ENCODE measurements around the gene EDRF1. TPM values are rescaled to one million over a fixed set of nuclear protein-coding genes. Genes with fewer than 3 reads are reported as not detected.

Gene EDRF1, protein sequence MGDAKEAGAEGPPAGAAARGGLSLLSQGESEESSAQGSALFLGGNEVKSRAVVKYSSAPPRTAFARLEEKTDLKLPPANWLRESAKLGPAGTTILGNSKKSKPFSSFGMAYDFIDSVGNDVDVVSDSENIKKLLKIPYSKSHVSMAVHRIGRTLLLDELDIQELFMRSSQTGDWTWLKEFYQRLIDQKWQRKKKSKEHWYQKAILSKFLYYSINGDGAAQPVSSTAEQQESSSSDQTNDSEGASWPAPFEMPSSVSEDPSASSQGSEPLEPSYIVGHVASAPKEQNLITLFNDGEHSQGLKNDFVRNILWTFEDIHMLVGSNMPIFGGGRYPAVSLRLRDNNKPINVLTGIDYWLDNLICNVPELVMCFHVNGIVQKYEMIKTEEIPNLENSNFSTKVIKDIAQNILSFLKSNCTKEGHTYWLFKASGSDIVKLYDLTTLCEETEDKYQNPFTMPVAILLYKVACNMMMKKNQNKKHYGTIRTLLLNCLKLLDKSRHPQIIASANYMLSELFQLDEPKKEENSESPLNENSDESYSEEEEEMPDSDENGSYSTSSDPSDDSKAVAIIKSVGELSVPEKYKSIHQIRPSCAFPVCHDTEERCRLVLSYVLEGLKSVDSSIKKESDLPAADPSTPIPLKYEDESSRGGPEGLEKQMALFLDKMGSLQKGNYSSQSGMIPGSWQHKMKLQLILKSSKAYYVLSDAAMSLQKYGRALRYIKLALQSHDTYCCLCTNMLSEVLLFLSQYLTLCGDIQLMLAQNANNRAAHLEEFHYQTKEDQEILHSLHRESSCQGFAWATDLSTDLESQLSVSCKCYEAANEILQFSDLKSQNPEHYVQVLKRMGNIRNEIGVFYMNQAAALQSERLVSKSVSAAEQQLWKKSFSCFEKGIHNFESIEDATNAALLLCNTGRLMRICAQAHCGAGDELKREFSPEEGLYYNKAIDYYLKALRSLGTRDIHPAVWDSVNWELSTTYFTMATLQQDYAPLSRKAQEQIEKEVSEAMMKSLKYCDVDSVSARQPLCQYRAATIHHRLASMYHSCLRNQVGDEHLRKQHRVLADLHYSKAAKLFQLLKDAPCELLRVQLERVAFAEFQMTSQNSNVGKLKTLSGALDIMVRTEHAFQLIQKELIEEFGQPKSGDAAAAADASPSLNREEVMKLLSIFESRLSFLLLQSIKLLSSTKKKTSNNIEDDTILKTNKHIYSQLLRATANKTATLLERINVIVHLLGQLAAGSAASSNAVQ
- 21.2 TPM for polyA plus RNA-seq (2012; ENCODE audit: low read depth, missing spikeins)

DNA sequence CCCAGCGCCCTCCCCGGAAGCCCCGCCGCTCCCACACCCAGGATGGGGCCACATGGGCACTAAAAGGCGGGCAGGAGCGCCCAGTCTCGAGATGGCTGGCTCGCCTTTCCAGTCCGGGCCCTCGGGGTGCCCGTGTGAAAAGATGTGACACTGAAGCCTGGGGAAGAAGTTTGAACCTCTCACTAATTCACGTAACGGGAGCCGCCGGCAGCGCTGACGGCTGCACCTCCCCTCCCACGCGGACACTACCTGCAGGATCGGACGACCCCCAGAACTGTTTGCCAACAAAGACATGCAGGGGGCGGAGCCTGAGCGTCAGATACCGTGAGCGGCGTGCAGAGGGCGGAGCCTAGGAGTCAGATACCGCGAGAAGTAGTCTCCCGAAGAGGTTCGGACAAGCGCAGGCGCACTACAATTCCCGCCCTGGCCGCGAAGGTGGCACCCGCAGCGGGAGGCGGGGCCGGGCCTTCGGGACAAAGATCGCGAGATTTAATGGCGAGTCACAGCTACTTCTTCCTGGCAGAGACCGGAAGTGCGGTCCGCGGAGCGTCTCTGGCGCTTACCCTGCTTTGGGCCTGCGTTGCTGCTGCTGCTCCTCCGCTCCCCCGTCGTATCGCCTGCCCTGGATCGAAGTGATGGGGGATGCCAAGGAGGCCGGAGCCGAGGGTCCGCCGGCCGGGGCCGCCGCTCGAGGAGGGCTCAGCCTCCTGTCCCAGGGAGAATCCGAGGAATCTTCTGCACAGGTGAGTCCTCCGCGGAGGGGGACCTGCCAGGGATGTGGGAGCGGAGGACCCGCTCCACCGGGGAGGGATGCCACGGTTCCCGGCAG, at the start of gene EDRF1:
EDRF1 (plus strand) TSS at position 537 of the 829 bp plus-strand sequence; CDS start at position 636, 99 bp downstream.
- FAIRE-seq (peak; percentile 99), DNase-seq (ENCODE audit: insufficient read length, low spot score) (peak; percentile 78)
- TF ChIP-seq POLR2A (IDR thresholded peaks at IDR 0.05; ENCODE audit: low read depth, low read length) = peak; percentile 96
- no peak for TF ChIP-seq PAX5 (IDR thresholded peaks at IDR 0.05; ENCODE audit: insufficient read depth, low read length, severe bottlenecking)
- peak; percentile 38 for TF ChIP-seq SPI1 (IDR thresholded peaks at IDR 0.05; ENCODE audit: low read depth, low read length)
- TF ChIP-seq POU2F2 (IDR thresholded peaks at IDR 0.05; ENCODE audit: low read depth, low read length) = no peak
- peak; percentile 81; the same call in 1 of the 2 replicates for TF ChIP-seq TAF1 (IDR thresholded peaks at IDR 0.05; ENCODE audit: low read depth, low read length)
- peak; percentile 96 for TF ChIP-seq POLR2AphosphoS5 (IDR thresholded peaks at IDR 0.05; ENCODE audit: low read depth, low read length)

DNA sequence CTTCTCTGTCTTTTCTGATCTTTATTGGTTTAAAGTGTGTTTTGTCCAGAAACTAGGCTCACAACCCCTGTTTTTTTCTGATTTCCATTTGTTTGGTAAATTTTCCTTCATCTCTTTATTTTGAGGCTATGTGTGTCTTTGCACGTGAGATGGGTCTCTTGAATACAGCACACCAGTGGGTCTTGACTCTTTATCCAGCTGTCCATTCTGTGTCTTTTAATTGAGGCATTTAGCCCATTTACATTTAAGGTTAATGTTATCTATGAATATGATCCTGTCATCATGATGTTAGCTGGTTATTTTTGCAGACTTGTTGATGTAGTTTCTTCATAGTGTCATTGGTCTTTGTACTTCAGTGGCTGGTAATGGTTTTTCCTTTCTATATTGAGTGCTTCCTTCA, 46.6 kb upstream of the EDRF1 start:
- TF ChIP-seq SPI1 (IDR thresholded peaks at IDR 0.05; ENCODE audit: low read depth, low read length) (no peak), TAF1 (IDR thresholded peaks at IDR 0.05; ENCODE audit: low read depth, low read length) (no peak), PAX5 (IDR thresholded peaks at IDR 0.05; ENCODE audit: insufficient read depth, low read length, severe bottlenecking) (no peak), POLR2A (IDR thresholded peaks at IDR 0.05; ENCODE audit: low read depth, low read length) (no peak), POU2F2 (IDR thresholded peaks at IDR 0.05; ENCODE audit: low read depth, low read length) (no peak), POLR2AphosphoS5 (IDR thresholded peaks at IDR 0.05; ENCODE audit: low read depth, low read length) (no peak)
- DNase-seq (ENCODE audit: insufficient read length, low spot score) (no peak), FAIRE-seq (no peak)

DNA sequence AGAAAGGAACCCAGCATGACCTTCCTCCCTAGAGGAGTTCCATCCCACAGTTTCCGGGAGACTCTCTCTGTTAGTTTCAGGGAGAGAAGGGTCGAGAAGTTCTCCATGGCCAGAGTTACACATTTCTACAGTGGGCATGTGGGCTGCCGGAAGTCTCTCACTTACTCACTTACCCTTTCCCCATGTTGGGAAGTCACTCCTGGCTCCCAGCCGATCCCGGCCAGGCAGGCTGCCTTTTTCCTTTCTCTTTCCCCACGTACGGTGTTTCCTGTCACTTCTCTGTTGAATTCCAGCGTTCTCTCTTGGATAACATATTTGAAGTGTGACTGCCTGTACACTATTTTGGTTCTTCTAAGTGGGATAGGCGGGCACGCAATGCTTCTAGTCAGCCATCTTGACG, 40.1 kb upstream of the EDRF1 start:
- FAIRE-seq (no peak), DNase-seq (ENCODE audit: insufficient read length, low spot score) (no peak)
- TF ChIP-seq PAX5 (IDR thresholded peaks at IDR 0.05; ENCODE audit: insufficient read depth, low read length, severe bottlenecking) (no peak), SPI1 (IDR thresholded peaks at IDR 0.05; ENCODE audit: low read depth, low read length) (no peak), POLR2A (IDR thresholded peaks at IDR 0.05; ENCODE audit: low read depth, low read length) (no peak), TAF1 (IDR thresholded peaks at IDR 0.05; ENCODE audit: low read depth, low read length) (no peak), POLR2AphosphoS5 (IDR thresholded peaks at IDR 0.05; ENCODE audit: low read depth, low read length) (no peak), POU2F2 (IDR thresholded peaks at IDR 0.05; ENCODE audit: low read depth, low read length) (no peak)

DNA sequence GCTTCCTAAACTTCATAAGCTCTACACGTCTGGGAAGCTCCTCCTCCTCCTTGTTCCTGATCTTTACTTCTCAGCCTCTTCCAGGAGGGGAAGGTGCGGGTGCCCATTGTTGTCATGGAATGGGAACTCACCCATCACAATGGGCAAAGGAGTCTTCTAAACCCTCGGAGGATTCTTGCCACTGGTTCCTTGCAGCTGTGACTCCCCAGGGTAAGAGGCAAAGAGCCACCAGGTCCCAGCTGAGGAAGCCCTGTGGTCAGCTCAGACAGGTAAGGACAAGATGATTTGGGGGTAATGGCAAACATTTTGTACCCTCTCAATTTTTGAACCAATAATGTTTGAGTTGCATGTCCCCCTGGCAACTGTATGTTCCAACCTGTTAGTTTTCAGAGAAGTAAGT, 36.4 kb upstream of the EDRF1 start, which contains the start of gene TEX36:
TEX36 (minus strand) TSS at position 101 of the 400 bp plus-strand sequence. CDS start 174 bp downstream, outside the sequence.
- FAIRE-seq (no peak), DNase-seq (ENCODE audit: insufficient read length, low spot score) (no peak)
- TF ChIP-seq PAX5 (IDR thresholded peaks at IDR 0.05; ENCODE audit: insufficient read depth, low read length, severe bottlenecking) = no peak
- no peak for TF ChIP-seq TAF1 (IDR thresholded peaks at IDR 0.05; ENCODE audit: low read depth, low read length)
- no peak for TF ChIP-seq SPI1 (IDR thresholded peaks at IDR 0.05; ENCODE audit: low read depth, low read length)
- TF ChIP-seq POLR2AphosphoS5 (IDR thresholded peaks at IDR 0.05; ENCODE audit: low read depth, low read length) = no peak
- no peak for TF ChIP-seq POLR2A (IDR thresholded peaks at IDR 0.05; ENCODE audit: low read depth, low read length)
- no peak for TF ChIP-seq POU2F2 (IDR thresholded peaks at IDR 0.05; ENCODE audit: low read depth, low read length)

DNA sequence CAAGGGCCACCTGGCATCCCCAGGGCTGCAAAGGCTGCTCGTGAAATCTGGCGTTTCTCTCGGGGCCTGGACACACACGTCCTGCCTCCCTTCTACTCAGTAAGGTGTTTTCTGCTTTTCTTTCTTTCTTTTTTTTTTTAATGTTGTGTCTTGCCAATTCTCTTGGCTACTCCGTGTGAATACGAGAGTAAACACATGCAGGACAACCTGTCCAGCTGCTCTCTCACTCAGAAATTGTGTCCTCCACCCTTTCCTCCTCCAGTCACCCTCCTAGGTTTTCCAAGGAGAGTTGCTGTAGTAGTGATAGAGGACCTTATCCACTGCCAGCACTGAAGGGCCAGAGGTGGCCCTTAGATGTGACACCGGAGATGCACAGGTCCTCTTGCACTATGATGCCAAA, 35.7 kb upstream of the EDRF1 start:
- FAIRE-seq (no peak), DNase-seq (ENCODE audit: insufficient read length, low spot score) (no peak)
- TF ChIP-seq POLR2A (IDR thresholded peaks at IDR 0.05; ENCODE audit: low read depth, low read length) = no peak
- no peak for TF ChIP-seq POLR2AphosphoS5 (IDR thresholded peaks at IDR 0.05; ENCODE audit: low read depth, low read length)
- TF ChIP-seq SPI1 (IDR thresholded peaks at IDR 0.05; ENCODE audit: low read depth, low read length) = no peak

DNA sequence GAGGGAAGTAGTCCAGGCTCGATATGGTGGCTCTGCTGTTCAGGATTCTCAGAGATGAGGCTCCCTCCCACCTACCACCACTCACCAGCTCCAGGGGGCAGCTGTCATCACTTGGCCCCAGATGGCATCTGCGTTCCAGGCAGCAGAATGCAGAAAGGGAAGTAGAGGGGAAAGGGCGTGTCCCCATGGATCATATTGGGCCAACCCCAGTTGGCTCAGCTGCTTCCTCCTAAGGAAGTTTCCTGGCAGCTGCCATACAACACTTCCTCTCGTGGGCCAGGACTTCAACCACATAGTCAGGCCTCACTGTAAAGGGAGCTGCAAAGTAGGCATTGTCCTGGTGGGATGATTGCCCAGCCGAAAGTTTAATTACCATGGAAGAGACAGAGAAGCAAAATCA, 34.9 kb upstream of the EDRF1 start:
- no peak for DNase-seq (ENCODE audit: insufficient read length, low spot score)
- no peak for FAIRE-seq
- TF ChIP-seq POLR2AphosphoS5 (IDR thresholded peaks at IDR 0.05; ENCODE audit: low read depth, low read length) (no peak), PAX5 (IDR thresholded peaks at IDR 0.05; ENCODE audit: insufficient read depth, low read length, severe bottlenecking) (no peak), TAF1 (IDR thresholded peaks at IDR 0.05; ENCODE audit: low read depth, low read length) (no peak), POU2F2 (IDR thresholded peaks at IDR 0.05; ENCODE audit: low read depth, low read length) (no peak), SPI1 (IDR thresholded peaks at IDR 0.05; ENCODE audit: low read depth, low read length) (no peak), POLR2A (IDR thresholded peaks at IDR 0.05; ENCODE audit: low read depth, low read length) (no peak)

DNA sequence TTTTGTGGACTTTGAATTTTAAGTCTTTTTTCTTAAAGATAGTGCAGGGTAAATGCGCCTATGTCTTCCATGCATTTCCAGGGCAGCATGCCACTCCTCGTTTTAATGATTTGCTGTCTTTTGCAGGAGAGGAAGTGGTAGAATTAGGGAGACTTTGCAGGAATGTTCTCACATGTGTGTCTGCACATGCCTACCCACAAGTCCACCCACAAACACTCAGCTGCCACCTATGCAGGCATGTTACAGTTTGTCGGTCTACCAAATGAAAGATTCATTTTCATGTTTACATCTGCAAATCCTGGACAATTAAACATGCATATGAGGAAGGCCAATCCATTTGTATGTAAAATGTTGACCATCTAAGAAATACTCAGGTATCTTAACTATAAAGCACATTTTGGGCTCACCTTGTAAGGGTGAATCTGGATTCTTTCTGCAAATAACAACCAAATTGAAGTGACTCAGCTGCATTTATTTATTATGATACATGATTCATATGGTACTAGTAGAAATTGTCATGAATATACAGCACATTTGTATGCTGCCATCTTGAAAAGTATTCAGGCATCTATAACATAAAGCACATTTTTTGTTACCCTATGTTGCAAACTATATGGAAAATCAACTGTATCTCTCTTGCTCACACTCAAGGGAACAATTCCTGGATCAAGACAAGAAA, 31.9 kb upstream of the EDRF1 start:
- no peak for FAIRE-seq
- DNase-seq (ENCODE audit: insufficient read length, low spot score) = no peak
- TF ChIP-seq SPI1 (IDR thresholded peaks at IDR 0.05; ENCODE audit: low read depth, low read length) = no peak

DNA sequence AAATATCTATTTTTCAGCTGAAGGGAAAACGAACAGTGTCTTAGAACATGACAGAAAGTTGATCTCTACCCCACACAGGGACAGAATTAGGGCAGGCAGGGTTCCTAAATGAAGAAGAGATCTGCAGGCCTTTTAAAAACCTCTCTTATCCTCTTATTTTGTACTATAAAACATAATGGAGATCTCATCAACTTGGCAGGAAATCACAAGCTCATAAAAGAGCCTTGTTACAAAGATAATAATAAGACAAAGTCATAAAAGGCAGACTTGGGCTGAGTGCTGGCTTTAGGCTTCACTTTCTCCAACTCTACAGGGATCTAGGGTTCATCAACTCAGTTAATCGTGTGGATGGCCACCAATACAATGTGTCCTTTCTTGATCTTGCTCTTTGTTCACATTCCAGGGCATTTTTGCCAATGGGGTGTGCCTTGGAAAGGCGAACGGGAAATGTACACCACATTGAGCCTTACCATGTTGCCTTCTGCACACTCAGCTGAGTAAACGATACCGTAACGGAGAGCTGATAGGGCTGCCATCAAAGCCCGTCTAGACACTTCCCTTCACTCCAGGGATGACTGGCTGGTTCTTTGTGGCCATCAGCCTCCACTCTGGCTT, 29.4 kb upstream of the EDRF1 start:
- no peak for FAIRE-seq

More for the DNA sequence above, 29.4 kb upstream of the EDRF1 start:
- no peak for DNase-seq (ENCODE audit: insufficient read length, low spot score)
- TF ChIP-seq POU2F2 (IDR thresholded peaks at IDR 0.05; ENCODE audit: low read depth, low read length) (no peak), PAX5 (IDR thresholded peaks at IDR 0.05; ENCODE audit: insufficient read depth, low read length, severe bottlenecking) (no peak), POLR2A (IDR thresholded peaks at IDR 0.05; ENCODE audit: low read depth, low read length) (no peak), POLR2AphosphoS5 (IDR thresholded peaks at IDR 0.05; ENCODE audit: low read depth, low read length) (no peak), TAF1 (IDR thresholded peaks at IDR 0.05; ENCODE audit: low read depth, low read length) (no peak), SPI1 (IDR thresholded peaks at IDR 0.05; ENCODE audit: low read depth, low read length) (no peak)
